ENCODE data around the gene LMO7.

- TF ChIP-seq YY1 (IDR thresholded peaks at IDR 0.05; ENCODE audit: low read depth, low read length) (no peak), EP300 (IDR thresholded peaks at IDR 0.05; ENCODE audit: borderline replicate concordance in 1 of 2, low read depth in 2 of 2, low read length in 2 of 2) (no peak), RAD21 (IDR thresholded peaks at IDR 0.05 in 1 of 2, conservative IDR thresholded peaks at IDR 0.05 in 1 of 2; ENCODE audit: low read depth in 2 of 2, low read length in 2 of 2) (no peak), USF2 (IDR thresholded peaks at IDR 0.05; ENCODE audit: low read length) (no peak), CTCF (IDR thresholded peaks at IDR 0.05; ENCODE audit: control extremely low read depth in 1 of 3, insufficient read depth in 1 of 3, low read depth in 1 of 3, low read length in 3 of 3) (no peak), SP1 (IDR thresholded peaks at IDR 0.05; ENCODE audit: low read depth, low read length) (no peak), CHD7 (IDR thresholded peaks at IDR 0.05; ENCODE audit: insufficient replicate concordance, low read length) (no peak), NRF1 (IDR thresholded peaks at IDR 0.05; ENCODE audit: low read depth, low read length) (no peak)
These were observed 118.8 kb downstream of the LMO7 start for GRCh38 chr13:75754936-75755335.
